T-helper 2 cell treated with Interferon-gamma antibody and Interleukin-4, amounts not matched to agents 100 ng/mL and 5 ng/mL, for 36 hours (primary cell): Measurements from ENCODE around the gene TSEN54. TPM values are rescaled to one million over a fixed set of nuclear protein-coding genes. Genes with fewer than 3 reads are reported as not detected.
"Not testable (repeated sequence)": the region's sequence is repeated elsewhere in the genome, so short reads cannot be mapped to it uniquely, and the experiment has no call there.

Experiments used
- intact Hi-C: fragments of 100-400 bp; cut with micrococcal nuclease; formaldehyde crosslinking; loops from one replicate; pipeline ENCODE4 v1.15.1; 2023
- total RNA-seq: library from RNA; stranded (reverse); gene quantifications from 2 replicates; pipeline ENCODE4 v1.2.3, GENCODE V29; 2022

The TSEN54 gene
- 69.4 and 70.0 TPM in 2 replicates for total RNA-seq

DNA sequence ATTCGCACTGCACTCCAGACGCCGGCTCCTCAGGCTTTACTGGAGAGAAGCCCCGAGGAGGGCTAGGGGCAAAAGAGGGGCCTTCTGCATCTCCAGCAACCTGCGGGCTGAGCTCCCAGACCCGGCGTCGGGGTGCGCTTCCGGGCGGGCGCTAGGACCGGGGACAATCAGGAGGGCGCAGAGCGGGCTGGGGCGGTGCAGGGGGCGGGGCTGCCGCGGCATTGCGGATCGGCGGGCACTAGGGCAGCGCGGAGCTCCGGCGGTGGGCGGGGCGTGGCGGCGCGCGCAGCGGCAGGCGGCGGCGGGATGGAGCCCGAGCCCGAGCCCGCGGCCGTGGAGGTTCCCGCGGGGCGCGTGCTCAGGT is at the start of gene TSEN54:
Gene TSEN54, plus strand, starts transcription at position 274 of the 364 bp plus-strand sequence. Its CDS starts 33 bp downstream, at position 307.
- intact Hi-C loops: loop anchor here (1.0 to 5.0 kb wide), 7 partner anchors 9 to 254 kb away; partner anchors contain the start of genes GGA3, GRB2, LLGL2 and MRPS7

DNA sequence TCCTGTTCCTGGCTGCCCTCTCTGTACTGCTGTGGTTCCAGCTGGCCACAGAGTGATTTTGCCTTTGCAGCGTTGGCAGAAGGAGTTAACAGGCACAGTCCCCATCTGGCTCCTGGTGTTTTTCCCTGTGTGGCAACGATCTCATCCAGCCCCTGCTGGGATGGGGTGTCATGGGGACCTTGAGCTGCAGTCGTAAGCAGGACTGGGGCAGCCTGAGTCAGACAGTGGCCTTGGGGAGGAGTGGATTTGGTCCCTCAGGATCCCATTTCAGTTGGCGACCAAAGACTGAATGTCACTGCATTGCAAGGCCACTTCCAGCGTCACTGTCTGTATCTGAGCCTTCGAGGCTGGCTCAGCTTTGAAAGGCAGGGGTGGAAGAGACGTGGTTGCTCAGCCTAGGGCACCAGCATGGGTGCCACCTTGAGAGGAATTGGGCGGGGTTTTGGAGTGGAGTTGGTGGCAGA is 48.0 kb upstream of the TSEN54 start:
- intact Hi-C loops: no loop called here

DNA sequence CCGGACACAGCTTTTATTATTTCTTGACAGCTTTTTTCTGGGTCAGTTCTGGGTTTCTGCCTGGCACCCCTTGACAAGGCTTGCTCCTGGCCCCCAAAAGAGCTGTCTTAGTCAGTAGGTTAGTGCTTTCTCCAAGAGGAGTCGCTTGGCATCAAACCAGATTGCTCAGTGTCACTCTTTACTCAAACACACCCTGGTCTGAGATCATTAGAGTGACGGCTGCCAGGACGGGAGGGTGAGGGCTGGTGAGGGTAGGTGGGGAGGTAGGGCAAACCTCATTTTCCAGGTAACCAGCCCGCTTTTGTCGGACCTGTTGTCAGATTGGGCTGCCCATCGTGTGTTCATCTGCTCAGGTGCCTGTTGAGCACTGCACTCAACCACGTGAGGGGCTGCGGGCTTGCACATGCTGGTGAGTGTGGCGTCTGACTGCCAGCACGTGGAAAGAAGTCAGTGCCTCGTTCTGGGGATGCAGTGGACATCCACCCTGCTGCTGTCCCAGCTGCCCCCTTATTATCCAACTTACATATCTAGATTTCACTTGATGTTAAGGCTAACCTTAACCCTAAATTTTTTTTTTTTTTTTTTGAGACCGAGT is 47.5 kb upstream of the TSEN54 start:
- intact Hi-C loops: no loop called here

DNA sequence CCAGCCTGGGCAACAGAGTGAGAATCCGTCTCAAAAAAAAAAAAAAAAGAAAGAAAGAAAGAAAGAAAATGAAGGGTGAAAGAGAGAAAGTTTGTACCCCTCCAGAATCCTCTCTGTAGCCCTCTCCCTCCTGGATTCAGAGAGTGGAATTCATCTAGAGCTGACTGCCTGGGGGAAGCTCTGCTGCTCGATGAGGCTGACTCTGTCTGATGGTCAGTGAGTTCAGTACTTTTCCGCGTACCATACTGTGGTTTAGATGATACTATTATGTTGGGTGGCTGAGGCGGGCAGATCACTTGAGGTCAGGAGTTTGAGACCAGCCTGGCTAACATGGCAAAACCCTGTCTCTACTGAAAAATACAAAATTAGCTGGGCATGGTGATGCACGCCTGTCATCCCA is 45.1 kb upstream of the TSEN54 start:
- intact Hi-C loops: no loop called here

DNA sequence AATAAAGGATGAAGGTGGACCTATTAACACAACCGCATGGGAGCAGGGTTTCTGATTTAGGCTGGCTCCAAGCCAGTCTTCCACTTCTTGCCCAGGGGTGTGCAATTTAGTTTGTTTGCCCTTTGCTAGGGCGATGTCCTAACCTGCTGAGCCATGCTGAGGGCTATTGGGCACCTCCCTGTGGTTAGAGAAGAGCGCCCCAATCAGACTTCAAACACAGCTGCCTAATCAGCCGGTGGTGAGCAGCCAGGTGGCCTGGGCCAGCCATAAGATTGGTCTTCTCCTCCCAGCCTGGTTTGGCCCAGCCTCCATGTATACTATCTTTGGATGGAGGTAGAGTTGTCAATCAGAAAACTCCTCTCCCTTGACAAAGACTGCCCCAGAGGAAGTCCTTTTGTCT is 44.2 kb upstream of the TSEN54 start:
- intact Hi-C loops: no loop called here

DNA sequence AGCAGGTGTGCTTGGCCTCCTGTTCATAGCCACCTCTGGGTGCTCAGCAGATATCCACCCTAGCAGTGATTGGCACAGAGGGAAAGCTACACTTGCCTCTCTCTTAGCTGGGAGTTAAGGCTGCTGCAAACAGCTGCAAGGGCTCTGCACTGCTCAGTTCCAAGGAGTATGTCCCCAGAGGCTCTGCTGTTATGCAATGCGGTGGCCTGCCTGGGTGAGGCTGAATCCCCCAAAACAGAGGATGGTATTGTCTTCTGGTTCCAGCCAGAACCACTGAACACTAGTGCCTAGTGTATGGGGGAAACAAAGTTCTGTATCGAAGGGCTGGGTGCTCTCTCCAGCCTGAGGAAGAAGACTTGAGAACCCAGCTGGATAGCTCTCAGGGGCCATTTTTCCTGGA is 43.1 kb upstream of the TSEN54 start:
- intact Hi-C loops: no loop called here

DNA sequence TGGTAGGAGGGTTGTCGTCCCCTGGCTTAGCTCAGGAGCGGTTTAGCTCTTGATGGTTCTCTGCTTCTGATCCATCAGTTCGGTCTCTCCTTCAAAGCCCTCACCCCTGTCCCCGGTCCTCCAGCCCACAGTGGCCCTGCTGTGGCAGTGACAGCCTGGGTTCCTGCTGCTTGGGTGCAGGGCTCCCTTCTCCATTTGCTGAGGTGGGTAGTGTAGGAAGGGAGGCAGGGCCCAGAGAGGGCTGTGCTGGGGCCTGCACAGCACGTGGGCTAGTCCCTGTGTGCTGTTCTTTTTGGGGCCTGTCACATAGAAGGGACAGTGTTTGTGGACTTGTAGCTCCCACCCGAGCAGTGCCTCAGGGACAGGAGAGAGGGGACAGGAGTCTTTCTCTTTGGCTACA is 41.6 kb upstream of the TSEN54 start:
- intact Hi-C loops: no loop called here

DNA sequence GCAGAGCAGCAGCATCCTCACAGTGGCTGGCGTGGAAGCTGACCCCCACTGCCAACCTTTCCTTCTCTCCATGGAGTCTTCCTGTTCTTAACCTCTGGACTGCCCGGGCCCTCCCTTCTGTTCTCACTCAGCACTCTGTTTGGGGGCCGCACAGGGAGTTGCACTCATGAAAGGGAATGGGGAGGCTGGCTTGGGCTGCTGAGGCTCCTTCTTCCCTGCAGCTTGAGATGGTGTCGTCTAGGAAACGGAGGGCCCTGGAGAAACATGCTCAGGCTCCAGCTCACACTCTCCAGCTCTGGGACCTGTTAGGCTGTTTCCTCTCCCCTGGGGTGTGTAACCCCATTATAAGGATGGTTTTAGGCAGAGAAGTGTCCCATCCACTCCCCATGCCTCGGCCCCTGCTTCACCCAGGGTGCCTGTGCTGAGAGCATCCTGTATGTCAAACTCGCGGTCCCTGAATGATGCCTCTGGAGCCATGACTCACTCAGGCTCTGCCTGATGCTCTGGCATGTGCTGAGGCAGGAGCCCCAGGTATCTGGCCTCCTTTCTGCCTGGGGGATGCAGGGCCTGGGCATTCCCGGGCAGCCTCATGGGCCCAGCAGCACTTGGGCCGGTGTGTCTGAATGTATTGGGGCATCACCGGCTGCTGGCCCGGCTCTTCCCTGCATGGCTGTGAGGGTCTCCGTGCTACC is 41.0 kb upstream of the TSEN54 start:
- intact Hi-C loops: no loop called here

DNA sequence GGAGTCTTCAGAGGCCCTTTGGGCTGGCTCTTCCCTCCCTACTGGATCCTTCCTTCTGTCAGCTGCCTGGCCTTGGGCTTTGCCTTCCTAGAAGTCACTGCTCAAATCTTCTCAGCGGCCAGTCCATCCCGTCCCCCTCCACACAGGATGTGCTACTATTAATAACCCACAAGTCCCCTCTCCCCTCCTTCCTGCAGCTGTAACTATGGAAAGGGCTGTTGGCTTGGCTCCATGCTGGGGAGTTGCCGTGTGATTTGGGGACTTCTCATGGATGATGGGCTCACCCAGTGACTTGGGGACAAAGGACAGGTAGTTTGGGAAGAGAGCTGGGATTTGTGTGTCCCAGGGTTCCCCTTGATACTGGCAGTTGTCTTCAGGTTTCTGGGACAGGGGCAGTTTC is 40.5 kb upstream of the TSEN54 start:
- intact Hi-C loops: no loop called here

DNA sequence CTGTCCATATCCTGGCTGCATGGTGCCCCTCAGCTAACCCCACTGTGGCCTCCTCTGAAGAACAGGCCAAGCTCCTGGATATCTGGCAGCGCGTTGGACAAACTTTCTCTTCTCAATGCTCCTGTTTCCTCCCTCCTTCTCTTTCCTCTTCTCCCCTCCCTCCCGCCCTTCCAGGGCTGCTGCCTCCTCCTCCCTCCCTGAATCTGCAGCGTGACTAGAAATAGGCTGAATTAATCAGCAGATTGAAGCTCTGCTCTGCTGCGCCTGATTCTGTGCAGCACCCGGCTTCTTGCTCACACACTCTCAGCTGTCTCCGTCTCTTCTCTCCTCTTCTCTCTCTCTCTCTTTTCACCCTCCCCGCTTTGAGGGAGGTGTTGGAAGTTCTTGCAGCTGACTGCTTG is 40.1 kb upstream of the TSEN54 start:
- intact Hi-C loops: no loop called here

DNA sequence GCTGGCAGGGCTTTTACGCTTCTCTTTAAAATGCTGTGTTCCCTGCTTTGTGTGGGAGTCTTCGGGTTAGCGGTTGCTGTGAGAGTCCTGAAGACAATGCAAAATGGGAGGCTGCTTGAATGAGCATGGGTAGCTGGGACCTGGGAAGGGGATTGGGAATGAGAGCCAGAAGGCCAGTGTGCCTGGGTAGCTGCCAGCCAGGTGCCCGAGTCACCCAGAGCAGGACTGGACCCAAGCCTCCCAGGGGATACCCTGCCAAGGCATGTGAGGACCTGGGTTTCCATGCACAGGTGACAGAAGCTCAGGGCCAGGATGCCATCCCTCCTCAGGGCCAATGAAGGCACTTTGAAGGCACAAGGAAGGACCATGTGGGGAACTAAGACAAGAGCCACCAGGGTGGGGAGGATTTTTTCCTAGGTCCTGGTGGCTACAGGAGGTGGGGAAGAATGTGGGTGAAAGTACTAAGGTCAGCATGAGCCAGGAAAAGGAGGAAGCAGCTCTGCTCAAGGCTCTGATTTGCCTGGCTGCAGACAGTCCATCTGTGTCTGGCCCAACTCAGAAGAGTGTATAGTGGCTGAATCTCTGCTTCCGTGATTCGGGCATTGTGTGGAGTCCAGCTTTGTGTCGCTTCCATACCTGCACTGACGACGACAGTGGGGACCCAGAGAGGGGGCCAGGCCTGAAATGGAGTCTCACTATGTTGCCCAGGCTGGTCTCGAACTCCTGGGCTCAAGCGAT is 39.4 kb upstream of the TSEN54 start:
- intact Hi-C loops: no loop called here

DNA sequence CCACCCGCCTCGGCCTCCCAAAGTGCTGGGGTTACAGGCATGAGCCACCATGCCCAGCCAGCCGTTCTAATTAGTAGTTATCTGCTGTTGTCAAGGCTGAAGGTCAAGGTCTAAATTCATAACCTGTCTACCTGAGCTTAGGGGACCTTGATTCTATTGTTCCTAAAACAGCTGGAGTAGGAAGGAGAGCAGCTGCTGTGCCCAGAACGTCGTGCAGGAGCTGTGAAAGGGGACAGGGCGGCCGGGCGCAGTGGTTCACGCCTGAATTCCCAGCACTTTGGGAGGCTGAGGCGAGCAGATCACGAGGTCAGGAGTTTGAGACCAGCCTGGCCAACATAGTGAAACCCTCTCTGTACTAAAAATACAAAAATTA is 38.9 kb upstream of the TSEN54 start:
- intact Hi-C loops: not testable (repeated sequence)

DNA sequence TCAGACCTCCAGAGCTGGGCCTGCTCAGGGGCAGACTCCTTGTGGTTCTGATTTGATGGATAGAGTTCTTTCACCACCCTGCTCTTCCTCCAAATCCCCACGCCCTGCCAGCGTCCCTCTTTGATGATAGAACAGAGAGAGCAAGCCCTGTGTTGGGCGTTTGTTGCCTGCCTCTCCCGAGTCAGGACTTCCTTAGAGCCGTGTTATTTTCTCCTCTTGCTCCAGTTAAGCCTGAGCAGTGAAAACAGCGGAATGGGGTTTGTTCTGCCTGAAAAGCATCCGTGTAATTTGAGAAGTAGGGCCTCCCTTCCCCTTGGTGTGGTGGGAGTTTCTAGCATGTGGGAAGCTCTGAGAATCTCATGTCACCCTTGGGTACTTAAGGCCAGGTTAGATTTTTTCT is 37.8 kb upstream of the TSEN54 start:
- intact Hi-C loops: no loop called here

DNA sequence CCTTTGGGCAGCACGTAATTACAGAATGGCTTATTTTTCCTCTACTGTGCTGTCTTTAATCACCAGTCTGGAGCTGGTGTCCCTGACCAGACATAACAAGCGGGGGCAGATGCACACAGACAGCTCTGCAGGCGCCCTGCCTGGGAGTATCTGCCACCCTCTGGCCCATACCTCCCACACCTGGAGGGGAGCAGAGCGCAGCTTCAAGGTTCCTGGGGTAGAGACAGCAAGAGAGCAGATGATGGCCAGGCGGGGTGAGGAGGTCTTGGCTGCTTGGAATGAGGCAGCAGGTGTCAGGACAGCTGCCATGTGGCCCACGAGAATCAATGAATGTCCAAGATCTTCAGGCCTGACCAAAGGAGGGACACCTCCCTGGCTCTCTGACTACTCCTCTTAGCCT is 36.0 kb upstream of the TSEN54 start:
- intact Hi-C loops: no loop called here

DNA sequence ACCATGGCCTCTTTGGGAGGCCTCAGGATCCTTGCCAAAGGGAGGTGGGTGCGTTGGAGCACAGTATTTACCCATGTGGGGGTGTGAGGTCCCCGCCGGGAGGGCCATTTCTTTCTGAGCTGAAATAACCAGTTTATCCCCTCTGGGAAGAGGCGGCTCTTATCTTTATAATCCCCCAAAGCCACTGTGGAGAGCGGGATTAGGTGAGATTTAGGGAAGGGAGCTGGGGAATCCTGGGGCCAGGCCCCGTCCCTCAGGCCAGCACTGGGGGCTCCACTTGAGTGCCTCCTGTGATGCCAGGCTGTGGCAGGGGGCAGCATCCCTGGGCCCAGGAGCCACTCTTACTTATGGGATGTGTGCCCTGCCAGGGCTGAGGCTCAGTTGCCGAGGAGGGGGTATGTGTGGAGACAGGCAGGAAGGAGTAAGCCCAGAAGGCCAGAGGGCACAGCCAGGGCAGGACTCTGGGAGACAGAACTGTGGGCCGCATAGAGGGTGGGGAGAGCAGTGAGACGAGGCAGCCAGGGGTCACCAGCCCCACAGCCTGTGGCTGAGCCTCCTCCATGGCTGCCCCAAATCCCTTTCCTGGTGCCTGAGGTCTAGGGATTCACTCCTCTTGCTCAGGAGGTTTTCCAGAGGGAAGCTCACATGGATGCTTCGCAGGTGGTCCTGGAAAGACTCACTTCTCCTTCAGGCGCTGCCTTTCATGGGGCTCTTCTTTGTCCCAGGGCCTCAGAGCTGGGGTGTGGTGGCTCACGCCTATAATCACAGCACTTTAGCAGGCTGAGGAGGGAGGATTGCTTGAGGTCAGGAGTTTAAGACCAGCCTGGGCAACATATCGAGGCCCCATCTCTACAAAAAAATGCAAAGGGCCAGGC is 34.9 kb upstream of the TSEN54 start:
- intact Hi-C loops: no loop called here

DNA sequence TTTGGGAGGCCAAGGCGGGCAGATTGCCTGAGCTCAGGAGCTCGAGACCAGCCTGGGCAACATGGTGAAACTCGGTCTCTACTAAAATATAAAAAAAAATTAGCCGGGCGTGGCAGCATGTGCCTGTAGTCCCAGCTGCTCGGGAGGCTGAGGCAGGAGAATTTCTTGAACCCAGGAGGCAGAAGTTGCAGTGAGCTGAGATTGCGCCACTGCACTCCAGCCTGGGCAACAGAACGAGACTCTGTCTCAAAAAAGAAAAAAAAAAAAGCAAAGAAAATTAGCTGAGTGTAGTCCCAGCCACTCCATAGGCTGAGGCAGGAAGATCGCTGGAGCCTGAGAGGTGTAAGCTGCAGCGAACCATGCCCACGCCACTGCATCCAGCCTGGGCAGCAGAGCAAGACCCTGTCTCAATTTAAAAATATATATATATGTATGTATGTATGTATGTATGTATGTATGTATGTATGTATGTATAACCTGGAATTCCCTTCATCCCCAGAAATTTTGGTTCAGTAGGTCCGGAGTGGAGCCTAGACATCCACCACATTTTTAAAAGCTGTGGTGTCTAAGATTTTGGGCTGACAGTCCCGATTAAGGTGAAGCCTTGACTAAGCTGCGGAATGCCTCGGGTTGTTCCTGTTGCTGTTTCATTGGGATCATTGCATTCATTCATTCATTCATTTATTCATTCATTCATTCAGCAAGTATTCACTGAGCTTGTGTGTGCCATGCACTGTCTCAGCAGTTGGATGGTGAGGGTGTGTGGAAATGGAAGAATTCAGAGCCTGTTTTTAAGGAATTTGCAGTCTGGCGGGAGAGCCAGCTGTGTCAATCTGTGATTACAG is 34.0 kb upstream of the TSEN54 start:
- intact Hi-C loops: no loop called here

DNA sequence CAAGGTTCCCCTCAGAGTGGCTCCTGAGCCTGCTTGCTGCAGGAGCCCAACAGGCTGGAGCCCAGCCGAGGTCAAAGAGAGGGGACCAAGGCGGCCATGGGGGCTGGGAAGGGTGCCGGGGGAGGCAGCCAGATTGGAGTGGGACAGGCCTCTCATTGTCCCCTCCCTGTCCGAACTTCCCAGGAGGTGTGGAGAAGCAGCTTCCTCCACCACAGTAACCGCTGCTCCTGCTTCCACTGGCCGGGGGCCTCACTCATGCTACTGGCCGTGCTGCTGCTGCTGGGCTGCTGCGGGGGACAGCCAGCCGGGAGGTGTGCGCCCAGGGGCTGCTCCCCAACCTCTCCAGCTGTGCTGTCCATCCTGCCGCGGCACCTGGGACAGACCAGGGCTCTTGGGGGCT is 30.6 kb upstream of the TSEN54 start:
- intact Hi-C loops: no loop called here

DNA sequence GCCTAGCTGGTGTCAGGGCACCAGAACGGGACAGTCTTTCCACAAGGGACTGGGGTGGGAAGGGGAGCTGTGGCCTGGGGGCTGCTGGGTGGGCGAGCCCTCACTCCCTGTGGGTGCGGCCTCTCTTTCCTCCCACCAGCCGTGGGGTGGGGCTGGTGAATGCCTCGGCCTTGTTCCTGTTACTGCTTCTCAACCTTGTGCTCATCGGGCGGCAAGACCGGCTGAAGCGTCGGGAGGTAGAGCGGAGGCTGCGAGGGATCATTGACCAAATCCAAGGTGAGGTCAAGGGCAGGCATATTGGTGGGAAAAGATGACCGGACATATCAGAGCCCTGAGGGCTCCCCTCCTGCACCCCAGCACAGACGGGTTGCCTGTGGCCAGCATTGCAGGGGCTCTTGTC is 30.2 kb upstream of the TSEN54 start:
- intact Hi-C loops: no loop called here

DNA sequence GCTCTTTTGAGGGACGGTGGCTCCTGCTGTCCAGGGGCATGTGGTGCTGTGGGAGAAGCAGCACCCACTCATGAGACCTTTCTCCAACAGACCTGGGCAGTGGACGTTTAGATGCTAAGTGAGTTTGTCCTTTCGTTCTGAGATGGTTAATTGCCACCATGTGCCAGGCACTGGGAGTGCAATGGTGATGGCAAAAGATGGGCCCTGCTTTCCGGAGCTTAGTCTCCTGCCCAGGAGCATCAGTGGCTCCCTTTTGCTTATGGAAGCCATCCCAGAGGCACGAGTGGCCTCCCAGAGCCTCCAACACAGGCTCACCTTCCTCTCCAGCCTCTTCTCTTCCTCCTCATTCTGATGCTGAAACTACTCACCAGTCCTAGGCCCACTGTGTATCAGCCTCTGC is 29.4 kb upstream of the TSEN54 start:
- intact Hi-C loops: no loop called here

DNA sequence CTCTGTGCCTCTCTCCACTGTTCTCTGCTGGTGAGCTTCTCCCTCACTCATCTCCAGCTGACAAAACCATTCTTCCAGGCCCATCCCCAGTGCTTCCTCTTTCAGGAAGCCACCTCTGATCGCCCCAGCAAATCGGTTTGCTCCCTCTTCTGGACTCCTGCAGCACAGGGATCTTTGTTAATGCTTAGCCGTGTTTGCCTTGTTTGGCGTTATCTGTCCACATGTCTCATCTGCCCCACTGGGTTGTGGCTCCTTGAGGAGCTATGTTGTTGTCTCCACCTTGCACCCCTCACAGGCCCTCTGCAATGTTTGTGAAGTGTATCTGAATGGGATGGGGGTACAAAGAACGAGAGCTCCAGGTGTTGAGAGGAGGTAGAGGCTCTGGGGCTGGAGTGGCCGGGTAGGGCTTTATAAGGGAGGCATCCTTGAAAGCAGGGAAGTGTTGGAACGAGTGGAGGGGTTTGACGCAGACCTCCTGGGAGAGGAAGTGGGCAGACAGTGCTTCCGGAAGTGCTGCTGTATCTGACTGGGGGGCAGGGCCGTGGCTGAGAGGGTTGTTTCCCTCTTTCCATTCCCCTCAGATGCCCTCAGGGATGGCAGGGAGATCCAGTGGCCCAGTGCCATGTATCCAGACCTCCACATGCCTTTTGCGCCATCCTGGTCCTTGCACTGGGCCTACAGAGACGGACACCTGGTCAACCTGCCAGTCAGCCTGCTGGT is 28.8 kb upstream of the TSEN54 start:
- intact Hi-C loops: no loop called here
